MM.1S (cell line): ENCODE results near the gene HYAL1.

ENCODE experiments used
- DNase-seq: peaks from one replicate; pipeline ENCODE4 v3.0.0-alpha.2; 2015
- H2AFZ ChIP-seq: fragments of 300-600 bp; sonication (generic); 2 replicates; pipeline ENCODE4 v1.6.0; 2016; ENCODE audit warnings: antibody characterized with exemption, low read length
- H3F3A ChIP-seq: fragments of 300-600 bp; sonication (generic); 2 replicates; pipeline ENCODE4 v1.6.1; 2016; ENCODE audit warnings: mild to moderate bottlenecking, antibody characterized with exemption, low read length, moderate library complexity, mixed read lengths; ENCODE audit not compliant: insufficient read depth
- H3K27ac ChIP-seq: fragments of 300-600 bp; sonication (generic); 2 replicates; pipeline ENCODE4 v1.5.1; 2016; ENCODE audit warnings: mild to moderate bottlenecking, low read length
- H3K27me3 ChIP-seq: fragments of 300-600 bp; sonication (generic); replicated peaks from 2 replicates; pipeline ENCODE4 v1.6.0; 2016; ENCODE audit warnings: low read length; ENCODE audit not compliant: insufficient read depth
- H3K36me3 ChIP-seq: fragments of 300-600 bp; sonication (generic); replicated peaks from 2 replicates; pipeline ENCODE4 v1.6.1; 2016; ENCODE audit warnings: mild to moderate bottlenecking, low read length, mixed read lengths; ENCODE audit not compliant: insufficient read depth
- H3K4me1 ChIP-seq: fragments of 300-600 bp; sonication (generic); 2 replicates; pipeline ENCODE4 v1.6.1; 2016; ENCODE audit warnings: low read length, mixed read lengths
- H3K4me2 ChIP-seq: fragments of 300-600 bp; sonication (generic); 2 replicates; pipeline ENCODE4 v1.6.0; 2016; ENCODE audit warnings: low read depth, low read length
- H3K4me3 ChIP-seq: fragments of 300-600 bp; sonication (generic); 2 replicates; pipeline ENCODE4 v1.5.1; 2016; ENCODE audit warnings: low read length, mixed read lengths
- H3K79me2 ChIP-seq: fragments of 300-600 bp; sonication (generic); 2 replicates; pipeline ENCODE4 v1.6.1; 2016; ENCODE audit warnings: mixed run types, low read length, mixed read lengths
- H3K9ac ChIP-seq: fragments of 300-600 bp; sonication (generic); 2 replicates; pipeline ENCODE4 v1.6.1; 2016; ENCODE audit warnings: low read length, mixed read lengths
- H3K9me2 ChIP-seq: fragments of 300-600 bp; sonication (generic); replicated peaks from 2 replicates; pipeline ENCODE4 v1.6.1; 2016; ENCODE audit warnings: mild to moderate bottlenecking, low read length, mixed read lengths; ENCODE audit not compliant: insufficient read depth
- H3K9me3 ChIP-seq: fragments of 300-600 bp; sonication (generic); replicated peaks from 2 replicates; pipeline ENCODE4 v1.6.1; 2016; ENCODE audit warnings: mild to moderate bottlenecking, low read length, mixed read lengths; ENCODE audit not compliant: insufficient read depth
- H4K20me1 ChIP-seq: fragments of 300-600 bp; sonication (generic); 2 replicates; pipeline ENCODE4 v1.6.1; 2016; ENCODE audit warnings: mild to moderate bottlenecking, low read length, moderate library complexity, mixed read lengths; ENCODE audit not compliant: insufficient read depth
- CTCF ChIP-seq: fragments of 300-600 bp; sonication (generic); IDR thresholded peaks from 2 replicates; pipeline ENCODE4 v1.5.1; 2016; ENCODE audit warnings: antibody characterized with exemption, low read length, mixed read lengths
- EZH2 ChIP-seq: fragments of 300-600 bp; sonication (generic); optimal IDR thresholded peaks from 2 replicates; pipeline ENCODE3; 2017; ENCODE audit warnings: low read depth, mild to moderate bottlenecking, antibody characterized with exemption, low read length, mixed read lengths
- EZH2phosphoT487 ChIP-seq: fragments of 300-600 bp; sonication (generic); IDR thresholded peaks from 2 replicates; pipeline ENCODE4 v1.6.1; 2018; ENCODE audit warnings: antibody characterized with exemption, low read length

The HYAL1 gene

GRCh38 chr3:50340147-50340447 is 36.7 kb upstream of the HYAL1 start:
- H3K9me2 ChIP-seq: no peaks in the 10 kb centered on the region
- H4K20me1 ChIP-seq: no peaks in the 10 kb centered on the region
- no peak for DNase-seq
- peaks cover 17% of the 10 kb centered on the region for H3F3A ChIP-seq
- no peaks in the 10 kb centered on the region for H3K9me3 ChIP-seq
- H3K27me3 ChIP-seq: peaks cover 10% of the 10 kb centered on the region; the same call in 1 of the 2 replicates
- no peak overlapping the region for H3K27ac ChIP-seq
- H3K79me2 ChIP-seq: peaks cover 27% of the 10 kb centered on the region
- no peak for TF ChIP-seq EZH2
- no peak for TF ChIP-seq CTCF
- no peak for TF ChIP-seq EZH2phosphoT487
- H2AFZ ChIP-seq: peak overlapping the region; percentile 59; the same call in 1 of the 2 replicates
- peak overlapping the region; percentile 67; the same call in 1 of the 2 replicates for H3K4me2 ChIP-seq
- H3K36me3 ChIP-seq: no peaks in the 10 kb centered on the region
- peaks cover 4% of the 10 kb centered on the region for H3K4me1 ChIP-seq
- no peak overlapping the region for H3K9ac ChIP-seq
- H3K4me3 ChIP-seq: 0 out of 2 replicates have a peak overlapping the region, but pooled peaks have one; percentile 30

- TF ChIP-seq EZH2: no peak
- TF ChIP-seq CTCF: no peak
- TF ChIP-seq EZH2phosphoT487: no peak
- Histone ChIP-seq H3K9me2 (no peaks in the 10 kb centered on the region), H3F3A (peaks cover 17% of the 10 kb centered on the region), H3K27ac (no peak overlapping the region), H3K9ac (no peak overlapping the region), H3K9me3 (no peaks in the 10 kb centered on the region), H3K79me2 (peaks cover 31% of the 10 kb centered on the region), H3K36me3 (no peaks in the 10 kb centered on the region), H3K4me1 (peaks cover 4% of the 10 kb centered on the region; the same call in 1 of the 2 replicates), H3K4me2 (no peak overlapping the region), H3K4me3 (no peak overlapping the region), H3K27me3 (peaks cover 10% of the 10 kb centered on the region; the same call in 1 of the 2 replicates), H4K20me1 (no peaks in the 10 kb centered on the region), H2AFZ (no peak overlapping the region)
- DNase-seq: no peak
These were observed 36.2 kb upstream of the HYAL1 start for GRCh38 chr3:50339485-50340146.

- Histone ChIP-seq H2AFZ (no peak overlapping the region), H3F3A (peaks cover 17% of the 10 kb centered on the region), H3K27me3 (peaks cover 10% of the 10 kb centered on the region; the same call in 1 of the 2 replicates), H3K4me1 (peaks cover 4% of the 10 kb centered on the region; the same call in 1 of the 2 replicates), H3K4me3 (no peak overlapping the region), H4K20me1 (no peaks in the 10 kb centered on the region), H3K9me2 (no peaks in the 10 kb centered on the region), H3K9me3 (no peaks in the 10 kb centered on the region), H3K4me2 (no peak overlapping the region), H3K79me2 (peaks cover 38% of the 10 kb centered on the region), H3K36me3 (no peaks in the 10 kb centered on the region), H3K9ac (no peak overlapping the region), H3K27ac (no peak overlapping the region)
- no peak for DNase-seq
- no peak for TF ChIP-seq EZH2phosphoT487
- no peak for TF ChIP-seq EZH2
- no peak for TF ChIP-seq CTCF
These were observed 35.6 kb upstream of the HYAL1 start for GRCh38 chr3:50338965-50339364.
